IMR-90 (cell line): ENCODE data around the gene RPH3AL. TPM values are rescaled to one million over a fixed set of nuclear protein-coding genes. Genes with fewer than 3 reads are reported as not detected.

ENCODE experiments used
- ATAC-seq: fragments of 200-7000 bp; cut with Tn5 transposase; 2 replicates; pipeline ENCODE4 v1.9.1; 2020; ENCODE audit warnings: low read depth, mild to moderate bottlenecking, moderate library complexity
- BruUV-seq: library from RNA; stranded (reverse); fragments of 400-500 nt; replicated peaks from 2 replicates; lab custom pipeline; 2021; lab: Mats Ljungman, UMichigan
- CTCF ChIA-PET: fragments of 300-600 bp; formaldehyde crosslinking; extraction: SDS; loops from one replicate; lab custom pipeline; 2021; ENCODE audit warnings: antibody characterized with exemption; lab: Yijun Ruan, JAX
- POLR2A ChIA-PET: fragments of 300-600 bp; sonication (Branson Sonifier 250); formaldehyde crosslinking; loops from one replicate; lab custom pipeline; 2022; ENCODE audit warnings: antibody characterized with exemption; ENCODE audit not compliant: unreplicated experiment; lab: Charles Lee
- DNase-seq: peaks from one replicate; pipeline ENCODE4 v3.0.0; 2013
- H2AFZ ChIP-seq: replicated peaks from 2 replicates; pipeline ENCODE3; 2013; ENCODE audit warnings: low read length, mild to moderate bottlenecking; ENCODE audit not compliant: poor library complexity
- H2AK5ac ChIP-seq: 2 replicates; pipeline ENCODE4 v1.6.1; 2013; ENCODE audit warnings: low read depth, low read length, inconsistent platforms
- H2AK9ac ChIP-seq: replicated peaks from 2 replicates; pipeline ENCODE3; 2013; ENCODE audit warnings: mild to moderate bottlenecking, low read depth, low read length, moderate library complexity; ENCODE audit not compliant: poor library complexity
- H2BK120ac ChIP-seq: 2 replicates; pipeline ENCODE4 v1.6.1; 2013; ENCODE audit warnings: low read depth, low read length, inconsistent platforms
- H2BK15ac ChIP-seq: 3 replicates; pipeline ENCODE4 v1.6.1; 2013; ENCODE audit warnings: low read depth, low read length, inconsistent platforms
- H2BK20ac ChIP-seq: 2 replicates; pipeline ENCODE4 v1.6.1; 2013; ENCODE audit warnings: low read depth, mild to moderate bottlenecking, inconsistent platforms, low read length, moderate library complexity
- H2BK5ac ChIP-seq: 2 replicates; pipeline ENCODE4 v1.6.1; 2013; ENCODE audit warnings: mild to moderate bottlenecking, low read depth, low read length, inconsistent platforms; ENCODE audit not compliant: poor library complexity, severe bottlenecking
- H3K14ac ChIP-seq: replicated peaks from 2 replicates; pipeline ENCODE4 v1.6.1; 2013; ENCODE audit warnings: low read depth, low read length, inconsistent platforms
- H3K18ac ChIP-seq: 2 replicates; pipeline ENCODE4 v1.6.1; 2013; ENCODE audit warnings: low read depth, low read length, control low read depth
- H3K23ac ChIP-seq: 2 replicates; pipeline ENCODE4 v1.6.1; 2013; ENCODE audit warnings: low read depth, low read length, inconsistent platforms
- H3K27ac ChIP-seq: 2 replicates; pipeline ENCODE4 v1.5.1; 2013; ENCODE audit warnings: mild to moderate bottlenecking, control low read depth, low read length; ENCODE audit not compliant: insufficient read depth
- H3K27me3 ChIP-seq: 2 replicates; pipeline ENCODE4 v1.6.1; 2013; ENCODE audit warnings: low read length; ENCODE audit not compliant: control insufficient read depth, insufficient read depth
- H3K36me3 ChIP-seq: 2 replicates; pipeline ENCODE4 v1.6.1; 2013; ENCODE audit warnings: low read length, mixed read lengths; ENCODE audit not compliant: control insufficient read depth, insufficient read depth
- H3K4ac ChIP-seq: 2 replicates; pipeline ENCODE4 v1.6.1; 2013; ENCODE audit warnings: low read depth, low read length, inconsistent platforms
- H3K4me1 ChIP-seq: 2 replicates; pipeline ENCODE4 v1.6.1; 2013; ENCODE audit warnings: low read length, mixed read lengths; ENCODE audit not compliant: control insufficient read depth, insufficient read depth
- H3K4me2 ChIP-seq: 2 replicates; pipeline ENCODE4 v1.6.1; 2013; ENCODE audit warnings: low read depth, mild to moderate bottlenecking, control low read depth, low read length, moderate library complexity
- H3K4me3 ChIP-seq: 2 replicates; pipeline ENCODE4 v1.5.1; 2013; ENCODE audit warnings: low read depth, mild to moderate bottlenecking, control low read depth, low read length, moderate library complexity; ENCODE audit not compliant: insufficient read depth
- H3K56ac ChIP-seq: 2 replicates; pipeline ENCODE4 v1.6.1; 2013; ENCODE audit warnings: low read length, inconsistent platforms; ENCODE audit not compliant: insufficient read depth; ENCODE audit errors: extremely low read depth
- H3K79me1 ChIP-seq, 2 experiments: 2 replicates each; pipeline ENCODE4 v1.6.1; 2013; ENCODE audit warnings: low read length in 2 of 2, inconsistent platforms in 1 of 2, low read depth in 1 of 2
- H3K9ac ChIP-seq: 2 replicates; pipeline ENCODE4 v1.6.1; 2013; ENCODE audit warnings: low read depth, low read length, control low read depth
- H3K9me1 ChIP-seq: 2 replicates; pipeline ENCODE4 v1.6.1; 2013; ENCODE audit warnings: low read length, inconsistent platforms; ENCODE audit not compliant: insufficient read depth
- H3K9me3 ChIP-seq: 2 replicates; pipeline ENCODE4 v1.6.1; 2013; ENCODE audit warnings: low read length; ENCODE audit not compliant: control insufficient read depth, insufficient read depth
- H4K20me1 ChIP-seq: 2 replicates; pipeline ENCODE4 v1.6.1; 2013; ENCODE audit warnings: low read length, inconsistent platforms; ENCODE audit not compliant: insufficient read depth
- H4K5ac ChIP-seq: 2 replicates; pipeline ENCODE4 v1.6.1; 2013; ENCODE audit warnings: mild to moderate bottlenecking, low read depth, low read length, control low read depth
- H4K8ac ChIP-seq, 2 experiments: 2 replicates each; pipeline ENCODE4 v1.6.1; 2013; ENCODE audit warnings: low read depth in 2 of 2, low read length in 2 of 2, control low read depth in 1 of 2, inconsistent platforms in 1 of 2
- H4K91ac ChIP-seq: 2 replicates; pipeline ENCODE4 v1.6.1; 2013; ENCODE audit warnings: low read depth, low read length, inconsistent platforms; ENCODE audit not compliant: insufficient read depth
- BHLHE40 ChIP-seq: fragments of 150-350 bp; IDR thresholded peaks from 2 replicates; pipeline ENCODE4 v1.6.1; 2016; ENCODE audit warnings: mild to moderate bottlenecking, low read depth, low read length
- CEBPB ChIP-seq: IDR thresholded peaks from 2 replicates; pipeline ENCODE4 v1.6.1; 2012; ENCODE audit warnings: low read depth, low read length, improper control_type of control experiment
- MAFK ChIP-seq: IDR thresholded peaks from 2 replicates; pipeline ENCODE4 v1.6.1; 2012; ENCODE audit warnings: low read depth, low read length, improper control_type of control experiment
- MAZ ChIP-seq: IDR thresholded peaks from 2 replicates; pipeline ENCODE4 v1.6.1; 2012; ENCODE audit warnings: low read depth, mild to moderate bottlenecking, low read length, improper control_type of control experiment, moderate library complexity, borderline replicate concordance
- MXI1 ChIP-seq: IDR thresholded peaks from 2 replicates; pipeline ENCODE4 v1.6.1; 2012; ENCODE audit warnings: low read depth, mild to moderate bottlenecking, low read length, moderate library complexity, borderline replicate concordance
- NFE2L2 ChIP-seq: fragments of 150-350 bp; IDR thresholded peaks from 2 replicates; pipeline ENCODE4 v1.6.1; 2016; ENCODE audit warnings: low read depth, mild to moderate bottlenecking, low read length
- POLR2A ChIP-seq: IDR thresholded peaks from 2 replicates; pipeline ENCODE4 v1.6.1; 2012; ENCODE audit warnings: mild to moderate bottlenecking, low read depth, low read length
- RAD21 ChIP-seq: IDR thresholded peaks from 2 replicates; pipeline ENCODE4 v1.6.1; 2012; ENCODE audit warnings: low read length, improper control_type of control experiment
- RCOR1 ChIP-seq: IDR thresholded peaks from 2 replicates; pipeline ENCODE4 v1.6.1; 2012; ENCODE audit warnings: mild to moderate bottlenecking, low read length, improper control_type of control experiment; ENCODE audit not compliant: insufficient replicate concordance
- RFX5 ChIP-seq: IDR thresholded peaks from 2 replicates; pipeline ENCODE4 v1.8.0; 2012; ENCODE audit warnings: low read depth, mild to moderate bottlenecking, low read length, moderate library complexity
- SMC3 ChIP-seq: fragments of 150-350 bp; IDR thresholded peaks from 2 replicates; pipeline ENCODE4 v1.6.1; 2016; ENCODE audit warnings: low read depth, mild to moderate bottlenecking, antibody characterized with exemption, low read length, moderate library complexity
- WGBS, 2 experiments: methylation state at CpG; one replicate each; pipeline versions ENCODE4 v1.1.5 to v1.1.7; 2013; ENCODE audit warnings: missing lambda C conversion rate in 2 of 2; ENCODE audit not compliant: insufficient read length in 1 of 2; ENCODE audit errors: extremely low coverage in 2 of 2; 5-methylcytosine and 5-hydroxymethylcytosine counted together
- dilution Hi-C: fragments of 300-500 bp; cut with HindIII; formaldehyde crosslinking; loops from one replicate; pipeline ENCODE4 v1.14.3; 2018; ENCODE audit warnings: low sequenced_read_pairs; ENCODE audit not compliant: unreplicated experiment
- in situ Hi-C: fragments of 300-500 bp; cut with MboI; formaldehyde crosslinking; loops from 3 replicates; pipeline ENCODE4 v1.14.3; 2019; ENCODE audit warnings: low sequenced_read_pairs, inconsistent platforms, mixed read lengths
- intact Hi-C: fragments of 100-400 bp; cut with micrococcal nuclease; formaldehyde crosslinking; loops from 2 replicates; pipeline ENCODE4 v1.10.0; 2022
- polyA plus RNA-seq, 3 experiments: library from polyadenylated mRNA; depleted of rRNA; stranded (reverse); fragments of >200 nt; gene quantifications; 2 replicates each; pipeline ENCODE4 v1.2.3, GENCODE V29; 2012; ENCODE audit warnings: low replicate concordance in 1 of 3
- total RNA-seq: library from RNA; depleted of rRNA; stranded (reverse); fragments of >200 nt; gene quantifications from 2 replicates; pipeline ENCODE4 v1.2.3, GENCODE V29; 2012
- TF ChIP-seq, protein P1 (sequence below): fragments of 150-350 bp; IDR thresholded peaks from 2 replicates; pipeline ENCODE4 v1.6.1; 2017; ENCODE audit warnings: mild to moderate bottlenecking, antibody characterized with exemption, low read length, low read depth
- TF ChIP-seq, protein P2 (sequence below): conservative IDR thresholded peaks from 2 replicates; pipeline ENCODE4 v1.5.1; 2012; ENCODE audit warnings: mild to moderate bottlenecking, low read depth, low read length, improper control_type of control experiment

RPH3AL gene
- total and polyA plus RNA-seq, 2 of the 4 experiments (the other 2 are of a cell fraction): 1.8 to 2.5 TPM

GRCh38 chr17:302300-302698, 50.3 kb downstream of the RPH3AL start:
- ChIA-PET CTCF (no interaction called here), POLR2A (no interaction called here)
- no peak overlapping the region for H3K14ac ChIP-seq
- H3K9ac ChIP-seq: no peak overlapping the region
- no peak overlapping the region for H2AK5ac ChIP-seq
- no peak overlapping the region for H3K56ac ChIP-seq
- no peaks in the 10 kb centered on the region for H3K9me1 ChIP-seq
- H4K91ac ChIP-seq: no peak overlapping the region
- no peaks in the 10 kb centered on the region for H3K36me3 ChIP-seq
- DNase-seq (no peak), ATAC-seq (no peak)
- H4K8ac ChIP-seq: no peak overlapping the region
- no peak overlapping the region for H3K4ac ChIP-seq
- TF ChIP-seq MXI1: no peak
- TF ChIP-seq POLR2A: no peak
- no peak for TF ChIP-seq SMC3
- no peak for TF ChIP-seq RCOR1
- TF ChIP-seq, protein P1, sequence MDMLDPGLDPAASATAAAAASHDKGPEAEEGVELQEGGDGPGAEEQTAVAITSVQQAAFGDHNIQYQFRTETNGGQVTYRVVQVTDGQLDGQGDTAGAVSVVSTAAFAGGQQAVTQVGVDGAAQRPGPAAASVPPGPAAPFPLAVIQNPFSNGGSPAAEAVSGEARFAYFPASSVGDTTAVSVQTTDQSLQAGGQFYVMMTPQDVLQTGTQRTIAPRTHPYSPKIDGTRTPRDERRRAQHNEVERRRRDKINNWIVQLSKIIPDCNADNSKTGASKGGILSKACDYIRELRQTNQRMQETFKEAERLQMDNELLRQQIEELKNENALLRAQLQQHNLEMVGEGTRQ: no peak
- no peak for TF ChIP-seq MAFK
- TF ChIP-seq RFX5: no peak
- TF ChIP-seq MAZ: no peak
- TF ChIP-seq RAD21: no peak
- TF ChIP-seq BHLHE40: no peak
- TF ChIP-seq NFE2L2: no peak
- TF ChIP-seq CEBPB: no peak
- TF ChIP-seq, protein P2, sequence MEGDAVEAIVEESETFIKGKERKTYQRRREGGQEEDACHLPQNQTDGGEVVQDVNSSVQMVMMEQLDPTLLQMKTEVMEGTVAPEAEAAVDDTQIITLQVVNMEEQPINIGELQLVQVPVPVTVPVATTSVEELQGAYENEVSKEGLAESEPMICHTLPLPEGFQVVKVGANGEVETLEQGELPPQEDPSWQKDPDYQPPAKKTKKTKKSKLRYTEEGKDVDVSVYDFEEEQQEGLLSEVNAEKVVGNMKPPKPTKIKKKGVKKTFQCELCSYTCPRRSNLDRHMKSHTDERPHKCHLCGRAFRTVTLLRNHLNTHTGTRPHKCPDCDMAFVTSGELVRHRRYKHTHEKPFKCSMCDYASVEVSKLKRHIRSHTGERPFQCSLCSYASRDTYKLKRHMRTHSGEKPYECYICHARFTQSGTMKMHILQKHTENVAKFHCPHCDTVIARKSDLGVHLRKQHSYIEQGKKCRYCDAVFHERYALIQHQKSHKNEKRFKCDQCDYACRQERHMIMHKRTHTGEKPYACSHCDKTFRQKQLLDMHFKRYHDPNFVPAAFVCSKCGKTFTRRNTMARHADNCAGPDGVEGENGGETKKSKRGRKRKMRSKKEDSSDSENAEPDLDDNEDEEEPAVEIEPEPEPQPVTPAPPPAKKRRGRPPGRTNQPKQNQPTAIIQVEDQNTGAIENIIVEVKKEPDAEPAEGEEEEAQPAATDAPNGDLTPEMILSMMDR: no peak
- 73% methylated on average over 6 of the region's 24 CpGs; no CpG with 5 or more reads in 1 of the 2 experiments for WGBS, 2 experiments
- H3K4me3 ChIP-seq: no peak overlapping the region
- no peak overlapping the region for H2BK5ac ChIP-seq
- no peak overlapping the region for H2BK20ac ChIP-seq
- in situ Hi-C loops (no loop called here), dilution Hi-C loops (no loop called here), intact Hi-C loops (no loop called here)
- no peaks in the 10 kb centered on the region for H3K9me3 ChIP-seq
- no peaks in the 10 kb centered on the region for H3K79me1 ChIP-seq
- no peak overlapping the region for H3K27ac ChIP-seq
- no peak overlapping the region for H4K5ac ChIP-seq
- no peak overlapping the region for H3K18ac ChIP-seq
- no peaks in the 10 kb centered on the region for H4K20me1 ChIP-seq
- H2BK15ac ChIP-seq: no peak overlapping the region
- no peak overlapping the region for H3K4me2 ChIP-seq
- peaks cover 18% of the 10 kb centered on the region for H3K27me3 ChIP-seq
- H2AFZ ChIP-seq: no peak overlapping the region
- H2AK9ac ChIP-seq: no peak overlapping the region
- no peaks in the 10 kb centered on the region for H3K4me1 ChIP-seq
- H2BK120ac ChIP-seq: no peak overlapping the region
- no TSS peak for BruUV-seq
- no peak overlapping the region for H3K23ac ChIP-seq
